GM15510 (cell line): Measurements from ENCODE around the gene FBXW2.

ENCODE experiments used
- POLR2A ChIP-seq: IDR thresholded peaks from 3 replicates; pipeline ENCODE4 v1.6.1; 2011; ENCODE audit warnings: borderline replicate concordance; ENCODE audit not compliant: insufficient read length; ENCODE audit errors: extremely low read depth

Gene FBXW2

GRCh38 chr9:120735415-120736126, 57.6 kb downstream of the FBXW2 start:
- TF ChIP-seq POLR2A, result no peak

DNA sequence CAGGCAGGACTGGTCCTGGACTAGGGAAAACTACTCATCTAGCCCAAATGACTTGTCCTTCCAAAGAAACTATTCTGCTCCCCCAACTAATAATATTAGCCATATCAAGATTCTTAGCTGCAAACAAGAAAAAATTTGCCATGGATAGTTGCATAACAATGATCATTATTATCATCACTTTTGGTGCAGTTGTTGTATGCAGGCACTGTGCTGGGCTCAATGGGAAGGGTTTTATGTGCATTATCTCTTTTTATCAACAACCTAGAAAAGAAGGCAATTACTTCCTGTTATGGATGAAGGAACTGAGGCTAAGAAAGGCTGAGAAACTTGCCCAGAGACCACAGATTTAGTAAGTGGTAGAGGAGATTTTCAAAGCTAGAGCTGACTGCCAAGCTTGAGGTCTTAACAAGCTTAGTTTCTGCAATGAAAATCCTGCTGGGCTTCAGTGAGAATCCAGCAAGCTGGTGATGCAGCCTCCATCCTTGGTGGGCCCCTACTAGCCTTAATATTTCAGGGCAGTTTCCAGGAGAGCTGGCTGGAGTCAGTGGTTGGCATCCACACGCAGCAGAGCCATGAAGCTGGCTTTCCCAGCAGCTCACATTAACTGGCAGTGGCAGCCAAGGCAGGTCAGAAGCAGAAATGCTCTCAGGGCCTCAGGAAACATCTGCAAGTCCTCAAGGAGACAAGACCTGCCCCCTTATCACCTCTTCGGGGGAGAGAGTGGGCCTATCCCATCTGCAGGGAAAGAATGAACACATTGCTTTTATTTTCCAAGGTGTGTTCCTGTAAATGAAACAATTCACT, 58.4 kb downstream of the FBXW2 start:
- no peak for TF ChIP-seq POLR2A

DNA sequence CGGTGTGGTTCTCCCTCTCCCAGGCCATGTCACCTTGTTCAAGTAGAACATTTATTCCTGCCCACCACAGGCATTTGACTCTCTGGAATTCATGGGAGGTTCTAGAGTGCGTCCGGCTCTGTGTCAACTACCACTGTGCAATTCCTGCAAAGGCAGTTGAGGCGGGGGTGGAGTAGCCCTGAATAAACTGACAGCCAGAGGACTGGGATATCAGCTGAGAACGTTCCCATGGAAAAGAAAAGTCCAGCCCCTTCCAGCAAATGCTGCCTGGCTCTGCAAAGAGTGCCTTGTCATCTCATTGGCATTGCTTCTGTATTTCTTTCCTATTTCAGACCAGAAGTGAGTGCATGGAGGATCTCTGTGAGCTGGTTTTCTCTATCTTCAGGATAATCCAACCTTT, 60.0 kb downstream of the FBXW2 start:
- TF ChIP-seq POLR2A, result no peak

DNA sequence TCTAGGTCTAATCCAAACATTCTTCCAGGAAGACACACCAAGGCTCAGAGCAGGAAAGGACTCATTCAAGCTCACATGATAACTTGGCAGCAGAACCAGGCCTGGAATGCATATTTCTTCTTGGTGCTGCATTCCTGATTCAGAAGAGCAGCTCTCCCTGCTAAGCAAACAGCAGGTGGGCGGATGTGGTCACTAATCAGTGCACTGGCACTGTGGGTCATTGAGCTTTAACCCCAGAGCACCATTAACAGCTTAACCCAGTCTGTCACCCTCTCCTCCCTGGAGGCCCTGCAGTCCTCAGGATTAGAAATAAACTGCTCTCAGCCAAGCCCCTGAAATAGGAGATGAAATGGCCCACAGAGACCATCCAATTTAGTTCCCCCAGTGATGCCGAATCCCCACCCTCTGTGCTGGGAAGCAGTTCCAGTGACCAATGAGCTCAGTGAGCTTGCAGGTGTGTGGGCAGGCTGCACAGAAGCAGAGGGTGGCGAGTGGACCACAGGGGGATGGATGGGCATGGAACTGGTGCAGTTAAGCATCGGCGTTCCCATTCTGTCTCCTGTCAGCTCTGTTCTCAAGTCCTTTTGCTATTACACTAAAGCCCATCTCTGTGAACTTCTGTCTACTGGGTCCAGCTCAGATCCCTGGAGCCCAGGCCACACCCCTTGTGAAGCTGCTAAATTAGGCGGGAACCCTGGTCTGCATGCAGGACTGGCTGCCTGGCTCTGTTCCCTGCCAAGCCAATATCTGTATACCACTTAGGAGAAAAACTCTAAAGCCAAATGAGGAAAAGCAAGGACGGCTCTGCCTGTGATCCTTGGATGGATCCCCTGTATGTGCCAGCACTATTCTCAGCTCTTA, 62.3 kb downstream of the FBXW2 start:
- no peak for TF ChIP-seq POLR2A

- no peak for TF ChIP-seq POLR2A
Observed at GRCh38 chr9:120729791-120730241, 63.4 kb downstream of the FBXW2 start.

DNA sequence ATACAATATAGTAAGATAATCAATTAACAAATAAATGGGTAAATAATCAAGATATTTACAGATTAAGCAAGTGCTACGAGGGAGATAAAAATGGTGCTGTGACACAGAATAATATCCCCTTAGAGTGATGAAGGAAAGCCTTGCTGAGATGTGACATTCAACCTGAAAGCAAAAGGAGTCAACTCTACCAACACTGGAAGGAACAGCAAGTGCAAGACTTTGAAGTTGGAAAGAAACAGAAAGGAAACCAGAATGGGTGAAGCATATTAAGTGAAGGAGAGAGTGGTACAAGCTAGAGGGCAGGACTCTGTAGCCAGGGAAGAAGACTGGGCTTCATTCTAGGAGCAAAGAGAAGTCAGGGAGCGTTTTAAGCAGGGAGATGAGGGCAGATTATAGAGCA, 66.7 kb downstream of the FBXW2 start:
- no peak for TF ChIP-seq POLR2A

GRCh38 chr9:120725907-120726306, 67.3 kb downstream of the FBXW2 start:
- TF ChIP-seq POLR2A, result no peak

GRCh38 chr9:120724757-120725400, 68.3 kb downstream of the FBXW2 start:
- no peak for TF ChIP-seq POLR2A

- TF ChIP-seq POLR2A, result no peak
Observed at GRCh38 chr9:120723565-120723964, 69.7 kb downstream of the FBXW2 start.

GRCh38 chr9:120720404-120720803, 72.8 kb downstream of the FBXW2 start:
- TF ChIP-seq POLR2A, result no peak

DNA sequence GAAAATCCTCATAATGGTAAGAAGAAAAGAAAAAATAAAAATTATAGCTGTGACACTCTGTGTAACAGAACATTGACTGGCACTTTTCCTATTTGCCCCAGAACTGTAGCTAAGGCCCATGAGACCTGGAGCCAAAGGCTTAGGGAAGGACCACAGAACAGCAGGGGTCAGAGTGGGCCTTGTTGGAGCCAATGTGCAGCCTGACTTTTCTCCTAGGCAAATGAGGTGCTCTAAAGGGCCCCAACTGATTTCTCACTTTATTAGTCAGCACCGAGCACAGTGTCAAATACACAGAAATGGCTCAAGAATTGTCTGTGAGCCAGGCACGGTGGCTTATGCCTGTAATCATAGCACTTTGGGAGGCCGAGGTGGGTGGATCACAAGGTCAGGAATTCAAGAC, 74.9 kb downstream of the FBXW2 start:
- no peak for TF ChIP-seq POLR2A

DNA sequence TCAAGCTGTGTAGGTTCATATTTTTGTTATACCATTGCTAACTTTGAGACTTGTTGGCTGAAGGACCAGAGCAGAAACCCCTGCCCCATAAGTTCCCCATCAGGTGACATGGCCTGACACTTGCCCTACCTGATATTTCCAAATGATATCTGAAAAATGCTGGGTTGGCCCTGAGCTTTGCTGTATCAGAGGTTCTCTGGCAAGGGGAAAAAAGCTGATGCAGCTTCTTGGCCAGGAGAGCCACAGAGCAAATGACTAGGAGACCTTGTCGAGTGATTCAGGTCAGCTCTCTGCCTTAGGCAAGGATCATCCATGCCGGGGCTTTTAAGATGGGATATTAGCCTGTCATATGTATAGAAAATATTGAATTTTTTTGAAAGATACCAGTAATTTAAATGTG, 76.0 kb downstream of the FBXW2 start:
- TF ChIP-seq POLR2A, result no peak

DNA sequence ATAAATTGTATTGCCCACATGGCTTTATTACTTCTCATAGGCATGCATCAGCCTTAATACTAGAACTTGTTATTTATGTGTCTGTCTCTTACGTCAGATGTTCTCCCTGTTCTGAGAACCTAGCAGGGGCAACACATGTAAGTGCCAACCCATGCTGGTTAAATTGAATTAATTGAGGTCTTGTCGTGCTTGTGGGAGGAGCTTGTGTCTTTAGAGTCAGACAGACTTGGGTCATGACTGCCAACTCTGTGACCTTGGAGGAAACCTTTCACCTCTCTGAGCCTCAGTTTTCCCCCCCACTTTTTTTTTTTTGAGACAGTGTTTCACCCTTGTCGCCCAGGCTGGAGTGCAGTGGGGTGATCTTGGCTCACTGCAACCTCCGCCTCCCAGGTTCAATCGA, 76.7 kb downstream of the FBXW2 start:
- TF ChIP-seq POLR2A, result no peak

DNA sequence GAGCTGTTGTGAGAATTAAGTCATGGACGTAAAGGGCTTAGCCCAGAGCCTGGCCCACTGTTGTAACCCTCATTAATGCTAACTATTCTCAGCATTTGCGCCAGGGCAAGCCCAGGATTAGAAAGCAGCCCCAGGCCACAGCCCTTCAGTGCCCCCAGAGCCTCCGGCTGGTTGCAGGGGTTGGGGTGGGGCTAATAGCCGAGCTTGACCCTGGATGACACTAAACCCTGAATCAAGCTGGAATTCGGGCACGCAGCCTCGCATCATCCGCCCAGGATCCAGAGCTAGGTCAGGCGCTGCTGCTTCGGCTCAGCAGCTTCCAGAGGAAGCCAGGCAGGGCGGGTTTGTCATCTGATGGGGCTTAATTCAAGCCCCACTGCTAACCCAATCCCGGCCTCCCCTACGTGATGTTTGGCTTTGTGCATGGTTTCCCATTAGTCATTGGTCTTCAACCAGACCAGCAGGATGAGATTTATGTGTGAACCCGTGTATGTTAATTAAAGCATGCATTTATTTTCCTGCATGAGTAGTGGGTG, 77.8 kb downstream of the FBXW2 start:
- no peak for TF ChIP-seq POLR2A
